Measurements from ENCODE around the gene MAOA.
A peak's percentile ranks its signal among the peaks of the same experiment; 100 is the strongest.

The MAOA gene

GRCh38 chrX:43745938-43746721 lies 90.0 kb downstream of the MAOA start:
- DNase-seq (ENCODE audit: extremely low read depth, low read depth) = no peak
- TF ChIP-seq CTCF (IDR thresholded peaks at IDR 0.05; ENCODE audit: low read depth, low read length, missing control alignments) = no peak
- no peak overlapping the region for H3K4me3 ChIP-seq (replicated peaks; ENCODE audit: low read depth, low read length)

GRCh38 chrX:43747476-43747875 lies 91.4 kb downstream of the MAOA start:
- no peak overlapping the region for H3K4me3 ChIP-seq (replicated peaks; ENCODE audit: low read depth, low read length)
- no peak for DNase-seq (ENCODE audit: extremely low read depth, low read depth)
- no peak for TF ChIP-seq CTCF (IDR thresholded peaks at IDR 0.05; ENCODE audit: low read depth, low read length, missing control alignments)

- DNase-seq (ENCODE audit: extremely low read depth, low read depth) = peak; percentile 6
- TF ChIP-seq CTCF (IDR thresholded peaks at IDR 0.05; ENCODE audit: low read depth, low read length, missing control alignments) = peak; percentile 7
- H3K4me3 ChIP-seq (replicated peaks; ENCODE audit: low read depth, low read length) = no peak overlapping the region
Observed at GRCh38 chrX:43750248-43750676, 94.2 kb downstream of the MAOA start.

- no peak for TF ChIP-seq CTCF (IDR thresholded peaks at IDR 0.05; ENCODE audit: low read depth, low read length, missing control alignments)
- DNase-seq (ENCODE audit: extremely low read depth, low read depth) = no peak
Observed at GRCh38 chrX:43753637-43754036, 97.5 kb downstream of the MAOA start.

GRCh38 chrX:43756076-43756475 lies 100.0 kb downstream of the MAOA start:
- TF ChIP-seq CTCF (IDR thresholded peaks at IDR 0.05; ENCODE audit: low read depth, low read length, missing control alignments) = no peak
- H3K4me3 ChIP-seq (replicated peaks; ENCODE audit: low read depth, low read length) = no peak overlapping the region
- no peak for DNase-seq (ENCODE audit: extremely low read depth, low read depth)

More at GRCh38 chrX:43753637-43754036, 97.5 kb downstream of the MAOA start:
- H3K4me3 ChIP-seq (replicated peaks; ENCODE audit: low read depth, low read length) = no peak overlapping the region

GRCh38 chrX:43758044-43758443 lies 101.9 kb downstream of the MAOA start:
- no peak for TF ChIP-seq CTCF (IDR thresholded peaks at IDR 0.05; ENCODE audit: low read depth, low read length, missing control alignments)
- no peak for DNase-seq (ENCODE audit: extremely low read depth, low read depth)

More at GRCh38 chrX:43758044-43758443, 101.9 kb downstream of the MAOA start:
- H3K4me3 ChIP-seq (replicated peaks; ENCODE audit: low read depth, low read length) = no peak overlapping the region
